Measurements from ENCODE around the gene GRB10.
"Not testable (repeated sequence)": the region's sequence is repeated elsewhere in the genome, so short reads cannot be mapped to it uniquely, and the experiment has no call there.

Gene GRB10

DNA sequence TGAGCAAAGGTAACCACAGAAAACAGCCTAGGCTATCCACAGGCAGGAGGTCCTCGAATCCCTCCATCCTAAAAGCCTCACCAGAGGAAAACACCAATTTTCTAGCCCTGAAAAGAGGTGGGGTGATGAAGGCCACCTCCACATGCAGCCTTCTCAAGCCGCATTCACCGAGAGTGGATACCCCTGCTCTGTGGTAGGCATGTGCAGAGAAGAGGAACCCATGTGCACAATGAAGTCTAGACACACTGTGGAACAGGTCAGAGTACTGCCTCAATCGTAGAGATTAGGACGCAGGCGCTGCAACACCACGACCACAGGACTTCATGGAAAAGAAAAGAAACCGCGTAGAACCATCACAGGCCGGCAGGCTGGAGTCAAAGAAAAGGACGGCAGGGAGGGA is 38.8 kb downstream of the GRB10 start:
- TF ChIP-seq Cebpa-rat (IDR thresholded peaks at IDR 0.05): no peak
- Histone ChIP-seq H3K27ac (peak overlapping the region in 8 of 11 experiments; percentile 1 to 97 (median 94); a peak in 15 of 22 replicates), H3K9ac (peak overlapping the region in 8 of 11 experiments; percentile 9 to 84 (median 72); a peak in 15 of 22 replicates), H3K9me3 (replicated peaks in 1 of 11) (no peaks in the 10 kb centered on the region; a peak in 1 of 22 replicates), H4K20me1 (peaks cover 0 to 99% (median 9%) of the 10 kb centered on the region in 11 experiments; a peak in 10 of 22 replicates), H3K4me3 (peak overlapping the region in 7 of 10 experiments; percentile 26 to 51 (median 40); a peak in 13 of 20 replicates), H3K4me2 (peak overlapping the region; percentile 69 to 95 (median 87)), H3K27me3 (no peaks in the 10 kb centered on the region), H3K36me3 (peaks cover 5 to 17% (median 14%) of the 10 kb centered on the region in 11 experiments; a peak in 18 of 22 replicates), H3K4me1 (peaks cover 84 to 100% (median 96%) of the 10 kb centered on the region in 10 experiments)

GRCh38 chr7:50743016-50743415 is 39.7 kb downstream of the GRB10 start:
- Histone ChIP-seq H3K27ac (peak overlapping the region in 8 of 11 experiments; percentile 1 to 97 (median 94); a peak in 15 of 22 replicates), H3K9me3 (replicated peaks in 1 of 11) (peaks cover 0 to 8% (median 5%) of the 10 kb centered on the region in 11 experiments; a peak in 20 of 22 replicates), H4K20me1 (peaks cover 0 to 95% (median 9%) of the 10 kb centered on the region in 11 experiments; a peak in 10 of 22 replicates), H3K4me2 (peak overlapping the region; percentile 69 to 95 (median 87)), H3K9ac (peak overlapping the region in 7 of 11 experiments; percentile 9 to 84 (median 77); a peak in 14 of 22 replicates), H3K36me3 (peaks cover 5 to 17% (median 9%) of the 10 kb centered on the region in 11 experiments; a peak in 18 of 22 replicates), H3K4me1 (peaks cover 79 to 91% (median 90%) of the 10 kb centered on the region in 10 experiments), H3K27me3 (no peaks in the 10 kb centered on the region), H3K4me3 (peak overlapping the region in 7 of 10 experiments; percentile 26 to 51 (median 36); a peak in 10 of 20 replicates)
- TF ChIP-seq Cebpa-rat (IDR thresholded peaks at IDR 0.05): no peak

GRCh38 chr7:50742401-50742800 is 40.3 kb downstream of the GRB10 start:
- Histone ChIP-seq H3K9me3 (replicated peaks in 1 of 11) (peaks cover under 1 to 14% (median 12%) of the 10 kb centered on the region in 11 experiments; a peak in 21 of 22 replicates), H4K20me1 (peaks cover 0 to 92% (median 9%) of the 10 kb centered on the region in 11 experiments; a peak in 10 of 22 replicates), H3K27ac (peak overlapping the region in 6 of 11 experiments; percentile 90 to 97 (median 94); a peak in 10 of 22 replicates), H3K27me3 (no peaks in the 10 kb centered on the region), H3K4me2 (peak overlapping the region; percentile 69 to 95 (median 87)), H3K4me3 (peak overlapping the region in 4 of 10 experiments; percentile 26 to 51 (median 36); a peak in 3 of 20 replicates), H3K36me3 (peaks cover under 1 to 15% (median 6%) of the 10 kb centered on the region in 11 experiments; a peak in 11 of 22 replicates), H3K4me1 (peaks cover 72 to 85% (median 84%) of the 10 kb centered on the region in 10 experiments), H3K9ac (peak overlapping the region in 1 of 11 experiments; percentile 84; a peak in 2 of 22 replicates)
- no peak for TF ChIP-seq Cebpa-rat (IDR thresholded peaks at IDR 0.05)

- Histone ChIP-seq H3K27me3 (no peaks in the 10 kb centered on the region), H3K36me3 (peaks cover 0 to 25% (median 15%) of the 10 kb centered on the region in 11 experiments; a peak in 13 of 22 replicates), H3K4me2 (peak overlapping the region; percentile 75 to 95 (median 89)), H3K4me1 (peaks cover 56 to 76% (median 70%) of the 10 kb centered on the region in 10 experiments), H4K20me1 (peaks cover 0 to 71% (median 9%) of the 10 kb centered on the region in 11 experiments; a peak in 10 of 22 replicates), H3K9me3 (replicated peaks in 1 of 11) (peaks cover 18 to 33% (median 30%) of the 10 kb centered on the region in 11 experiments), H3K9ac (peak overlapping the region in 9 of 11 experiments; percentile 13 to 62 (median 47); a peak in 13 of 22 replicates), H3K4me3 (peak overlapping the region; percentile 5 to 39 (median 21); a peak in 11 of 20 replicates), H3K27ac (peak overlapping the region; percentile 47 to 77 (median 67); a peak in 21 of 22 replicates)
- TF ChIP-seq Cebpa-rat (IDR thresholded peaks at IDR 0.05): no peak
These were observed 42.8 kb downstream of the GRB10 start for GRCh38 chr7:50739744-50740435.

DNA sequence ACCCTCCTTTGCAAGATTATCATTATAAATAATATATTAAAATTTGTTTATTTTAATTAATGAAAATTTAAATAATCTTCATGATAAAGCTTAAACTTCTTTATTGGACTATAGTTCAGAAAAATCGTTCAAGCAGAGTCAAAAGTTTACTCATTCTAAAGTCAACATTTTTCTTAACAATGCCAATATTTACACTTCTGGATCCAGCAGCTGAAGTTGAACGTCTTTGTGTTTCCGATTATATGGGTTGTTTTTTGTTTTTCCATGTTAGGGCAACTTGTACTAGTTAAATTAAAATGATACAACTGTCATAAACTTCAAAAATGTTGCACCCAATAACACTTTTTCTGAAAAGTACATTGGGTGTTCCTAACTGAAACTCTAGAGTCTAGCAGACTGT is 43.8 kb downstream of the GRB10 start:
- no peak for TF ChIP-seq Cebpa-rat (IDR thresholded peaks at IDR 0.05)
- H3K9ac ChIP-seq: no peak overlapping the region
- H3K27ac ChIP-seq: peak overlapping the region in 6 of 11 experiments; percentile 67 to 77 (median 72); a peak in 10 of 22 replicates
- peaks cover 20 to 41% (median 35%) of the 10 kb centered on the region in 11 experiments for H3K9me3 ChIP-seq (replicated peaks in 1 of 11)
- H3K4me3 ChIP-seq: no peak overlapping the region
- no peaks in the 10 kb centered on the region for H3K27me3 ChIP-seq
- H3K4me1 ChIP-seq: peaks cover 51 to 76% (median 65%) of the 10 kb centered on the region in 10 experiments
- H3K36me3 ChIP-seq: peaks cover 5 to 27% (median 15%) of the 10 kb centered on the region in 11 experiments; a peak in 13 of 22 replicates
- peaks cover 0 to 69% (median 14%) of the 10 kb centered on the region in 11 experiments; a peak in 10 of 22 replicates for H4K20me1 ChIP-seq
- H3K4me2 ChIP-seq: peak overlapping the region; percentile 75 to 95 (median 89); a peak in 18 of 22 replicates

DNA sequence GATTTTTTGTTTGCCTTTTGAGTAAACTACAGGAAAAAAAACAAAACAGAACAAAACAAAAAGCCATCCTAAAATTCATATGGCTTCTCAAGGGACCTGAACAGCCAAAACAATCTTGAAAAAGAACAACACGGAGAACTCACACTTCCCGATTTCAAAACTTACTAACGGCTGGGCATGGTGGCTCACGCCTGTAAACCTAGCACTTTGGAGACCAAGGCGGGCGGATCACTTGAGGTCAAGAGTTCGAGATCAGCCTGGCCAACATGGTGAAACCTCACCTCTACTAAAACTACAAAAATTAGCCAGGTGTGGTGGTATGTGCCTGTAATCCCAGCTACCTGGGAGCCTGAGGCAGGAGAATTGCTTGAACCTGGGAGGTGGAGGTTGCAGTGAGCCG is 46.9 kb downstream of the GRB10 start:
- Histone ChIP-seq H4K20me1 (peaks cover 4 to 69% (median 28%) of the 10 kb centered on the region in 11 experiments; a peak in 13 of 22 replicates), H3K27ac (peak overlapping the region in 7 of 11 experiments; percentile 41 to 72 (median 62); a peak in 14 of 22 replicates)

GRCh38 chr7:50735333-50735732 is 47.4 kb downstream of the GRB10 start:
- Histone ChIP-seq H3K36me3 (peaks cover 14 to 45% (median 26%) of the 10 kb centered on the region in 11 experiments; a peak in 19 of 22 replicates), H3K27ac (peak overlapping the region in 4 of 11 experiments; percentile 59 to 72 (median 65); a peak in 9 of 22 replicates), H3K9me3 (replicated peaks in 1 of 11) (peaks cover 20 to 41% (median 35%) of the 10 kb centered on the region in 11 experiments), H3K4me3 (no peak overlapping the region), H3K27me3 (no peaks in the 10 kb centered on the region), H3K4me2 (peak overlapping the region in 6 of 11 experiments; percentile 28 to 69 (median 56); a peak in 9 of 22 replicates), H3K4me1 (peaks cover 41 to 76% (median 65%) of the 10 kb centered on the region in 10 experiments), H4K20me1 (peaks cover 8 to 69% (median 33%) of the 10 kb centered on the region in 11 experiments; a peak in 14 of 22 replicates), H3K9ac (no peak overlapping the region)
- no peak for TF ChIP-seq Cebpa-rat (IDR thresholded peaks at IDR 0.05)

More for the DNA sequence above, 46.9 kb downstream of the GRB10 start:
- H3K27me3 ChIP-seq: not testable (repeated sequence)
- peak overlapping the region in 2 of 10 experiments; percentile 11 to 23; a peak in 1 of 20 replicates for H3K4me3 ChIP-seq
- H3K4me2 ChIP-seq: peak overlapping the region in 10 of 11 experiments; percentile 8 to 69 (median 56); a peak in 17 of 22 replicates
- peaks cover 41 to 76% (median 65%) of the 10 kb centered on the region in 10 experiments for H3K4me1 ChIP-seq
- H3K9ac ChIP-seq: peak overlapping the region in 1 of 11 experiments; percentile 17; a peak in 2 of 22 replicates
- peaks cover 14 to 45% (median 26%) of the 10 kb centered on the region in 11 experiments; a peak in 19 of 22 replicates for H3K36me3 ChIP-seq
- peaks cover 20 to 41% (median 35%) of the 10 kb centered on the region in 11 experiments for H3K9me3 ChIP-seq (replicated peaks in 1 of 11)

GRCh38 chr7:50734246-50734645 is 48.5 kb downstream of the GRB10 start:
- Histone ChIP-seq H3K36me3 (peaks cover 16 to 53% (median 34%) of the 10 kb centered on the region in 11 experiments; a peak in 20 of 22 replicates), H3K4me1 (peaks cover 35 to 76% (median 66%) of the 10 kb centered on the region in 10 experiments), H3K4me3 (no peak overlapping the region), H3K9me3 (replicated peaks in 1 of 11) (peaks cover 20 to 41% (median 35%) of the 10 kb centered on the region in 11 experiments), H3K27me3 (no peaks in the 10 kb centered on the region), H3K4me2 (peak overlapping the region in 8 of 11 experiments; percentile 9 to 43 (median 24); a peak in 9 of 22 replicates), H4K20me1 (peaks cover 8 to 69% (median 36%) of the 10 kb centered on the region in 11 experiments; a peak in 14 of 22 replicates), H3K9ac (no peak overlapping the region), H3K27ac (peak overlapping the region in 4 of 11 experiments; percentile 12 to 32 (median 24); a peak in 4 of 22 replicates)
- no peak for TF ChIP-seq Cebpa-rat (IDR thresholded peaks at IDR 0.05)
